ENCODE measurements around the gene GP9.

GP9 gene

GRCh38 chr3:129030611-129031010 is 30.0 kb upstream of the GP9 start:
- no peak for DNase-seq

DNA sequence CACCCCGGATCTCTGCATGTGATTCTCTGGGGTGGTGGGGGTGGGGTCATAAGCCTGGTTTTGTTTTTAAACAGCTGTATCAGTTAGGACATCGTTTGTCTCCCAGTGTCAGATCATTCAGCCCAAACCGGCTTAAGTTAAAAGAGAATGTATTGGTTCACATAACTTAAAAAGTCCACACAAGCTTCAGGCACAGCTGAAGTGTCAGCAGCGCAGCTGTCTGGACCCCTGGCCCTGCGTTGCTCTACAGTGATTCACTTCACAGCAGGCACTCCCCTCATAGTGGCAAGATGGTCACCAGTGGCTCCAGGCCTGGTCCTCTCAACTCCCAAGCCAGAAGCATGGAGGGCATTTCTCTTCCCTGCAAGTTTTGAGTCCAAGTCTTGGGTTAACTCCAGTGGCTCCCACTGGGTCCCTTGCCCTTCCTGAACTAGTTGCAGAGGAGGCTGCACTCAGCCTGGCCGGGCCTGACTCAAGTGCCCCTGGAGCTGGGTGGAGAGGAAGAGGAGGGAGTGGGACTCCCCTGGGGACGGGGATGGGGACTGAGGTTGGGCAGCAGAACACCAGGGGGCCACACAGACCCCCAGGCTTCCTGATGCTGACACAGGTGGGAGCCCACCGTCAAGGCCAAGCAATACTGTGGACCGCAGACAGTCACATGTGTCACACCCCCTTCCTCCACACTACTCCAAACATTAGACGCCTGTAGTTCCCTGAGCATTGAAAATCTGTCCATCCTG is 28.9 kb upstream of the GP9 start:
- DNase-seq, result no peak

DNA sequence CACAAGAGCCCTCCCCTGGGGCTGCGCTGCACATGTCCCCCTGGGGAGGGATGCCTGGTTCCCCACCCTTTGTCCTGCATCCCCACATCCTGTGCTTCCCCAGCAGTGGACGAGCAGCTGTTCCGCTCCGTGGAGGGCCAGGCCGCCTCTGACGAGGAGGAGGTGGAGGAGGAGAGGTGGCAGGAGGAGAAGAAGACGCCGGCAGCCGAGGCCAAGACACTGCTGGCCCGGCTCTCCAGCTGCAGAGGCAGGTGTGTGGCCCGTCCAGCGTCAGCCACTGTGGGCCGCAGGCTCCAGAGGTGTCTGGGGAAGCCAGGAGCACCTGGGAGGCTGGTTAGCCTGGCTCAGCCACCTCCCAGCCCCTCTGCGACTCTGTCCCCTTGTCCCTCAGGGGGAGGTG is 27.9 kb upstream of the GP9 start:
- DNase-seq, result no peak

- DNase-seq, result no peak
These were observed 27.4 kb upstream of the GP9 start for GRCh38 chr3:129033151-129033550.

DNA sequence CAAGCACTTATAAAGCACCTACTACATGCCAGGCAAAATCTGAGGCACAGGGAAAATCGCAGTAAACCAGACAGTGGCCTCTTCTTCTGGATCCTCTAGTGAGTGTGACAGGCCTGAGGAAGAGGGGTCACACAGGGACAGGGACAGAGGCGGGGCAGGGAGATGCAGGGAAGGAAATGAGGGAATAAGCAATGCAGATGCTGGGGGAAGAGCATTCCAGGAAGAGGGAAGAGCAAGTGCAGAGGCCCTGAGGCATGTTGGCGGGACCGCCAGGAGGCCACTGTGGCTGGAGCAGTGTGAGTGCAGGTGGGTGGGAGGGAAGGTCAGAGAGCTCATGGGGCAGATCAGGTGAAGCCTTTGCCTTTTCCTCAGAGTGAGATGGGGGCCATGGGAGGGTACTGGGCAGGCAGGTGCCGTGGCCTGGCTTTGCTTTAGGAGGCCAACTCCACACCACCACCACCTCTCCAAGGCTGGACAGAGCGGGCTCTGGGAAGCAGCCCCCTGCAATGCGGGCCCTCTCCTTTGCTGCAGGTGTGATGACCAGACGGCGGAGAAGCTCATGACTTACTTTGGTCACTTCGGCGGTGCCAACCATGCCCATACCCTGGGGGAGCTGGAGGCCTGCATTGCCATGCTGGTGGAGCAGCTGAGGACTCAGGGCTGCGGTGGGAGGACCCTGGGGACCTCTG is 26.8 kb upstream of the GP9 start:
- DNase-seq, result no peak

GRCh38 chr3:129034642-129035041 is 25.9 kb upstream of the GP9 start:
- no peak for DNase-seq

- no peak for DNase-seq
These were observed 25.0 kb upstream of the GP9 start for GRCh38 chr3:129035360-129036221.

- no peak for DNase-seq
These were observed 24.1 kb upstream of the GP9 start for GRCh38 chr3:129036222-129037092.

DNA sequence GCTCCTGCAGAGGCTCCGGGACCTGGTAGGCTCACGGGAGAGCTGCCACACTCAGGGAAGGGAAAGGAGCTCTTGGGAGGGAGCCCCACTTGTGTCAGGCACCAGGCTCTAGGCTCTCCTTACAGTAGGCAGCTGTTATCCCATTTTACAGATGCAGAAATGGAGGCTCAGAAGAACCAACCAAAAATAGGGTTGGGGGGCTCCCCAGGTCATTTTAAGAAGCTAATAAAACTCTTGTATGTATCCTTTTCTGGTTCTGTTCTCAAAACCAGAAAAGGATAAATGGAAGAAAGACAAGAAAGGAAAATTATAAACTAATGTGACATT is 23.5 kb upstream of the GP9 start:
- DNase-seq, result no peak

GRCh38 chr3:129038121-129038855 is 22.3 kb upstream of the GP9 start:
- no peak for DNase-seq

DNA sequence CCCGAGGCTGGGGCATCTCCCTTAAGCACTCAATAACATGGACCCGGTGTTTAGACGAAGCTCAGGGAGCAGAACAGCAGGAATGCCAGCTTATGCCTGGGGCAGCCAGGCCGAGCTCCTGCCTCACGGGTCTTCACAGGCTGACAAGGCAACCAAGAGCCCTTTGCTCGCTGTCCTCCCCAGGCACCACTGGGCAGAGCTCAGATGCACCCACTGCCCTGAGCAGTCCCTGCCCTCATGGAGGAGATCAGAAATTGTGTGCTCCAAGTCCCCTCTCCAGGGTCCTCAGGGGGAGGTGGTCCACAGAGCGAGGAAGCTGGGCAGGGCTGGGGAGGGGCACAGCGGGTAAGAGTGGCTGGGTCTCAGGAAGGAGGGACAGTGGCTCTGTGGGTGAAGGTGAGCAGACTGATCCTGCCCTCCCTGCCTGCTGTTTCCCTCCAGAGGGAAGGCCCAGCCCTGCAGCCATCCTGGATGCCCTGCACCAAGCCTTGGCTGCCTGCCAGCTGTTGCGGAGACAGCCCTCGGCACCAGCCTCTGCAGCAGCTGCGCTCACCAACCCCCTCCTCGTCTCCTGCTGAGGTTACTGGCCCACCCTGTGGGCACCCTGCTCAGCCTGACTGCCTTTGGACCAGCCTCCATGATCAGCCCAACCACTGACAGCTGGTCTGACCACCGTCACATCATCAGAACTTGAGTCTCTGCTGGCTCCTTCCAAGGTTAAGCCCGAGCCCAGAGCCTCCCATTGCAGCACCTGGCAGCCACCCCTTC is 21.1 kb upstream of the GP9 start:
- DNase-seq, result no peak

GRCh38 chr3:129040039-129040336 is 20.6 kb upstream of the GP9 start:
- no peak for DNase-seq

GRCh38 chr3:129040579-129041300 is 19.8 kb upstream of the GP9 start:
- DNase-seq, result no peak

DNA sequence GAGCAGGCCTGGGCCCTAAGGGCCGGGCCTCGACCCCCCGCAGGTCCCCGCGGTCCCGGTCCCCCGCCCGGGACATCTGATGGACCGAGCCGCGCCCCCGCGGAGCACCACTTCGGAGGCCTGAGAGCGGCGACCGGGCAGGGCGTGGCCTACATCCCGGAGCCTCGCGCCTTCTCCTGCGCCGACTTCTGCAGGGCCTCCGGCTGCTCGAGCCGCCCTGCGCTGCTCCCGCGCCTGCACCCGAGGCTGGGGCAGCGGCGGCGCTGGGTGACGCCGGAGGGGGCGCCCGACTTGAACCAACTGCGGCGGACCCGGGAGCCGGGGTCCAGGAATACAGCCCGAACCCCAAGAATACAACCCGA is 14.9 kb upstream of the GP9 start:
- no peak for DNase-seq

- no peak for DNase-seq
These were observed 14.4 kb upstream of the GP9 start for GRCh38 chr3:129046037-129046731.

DNA sequence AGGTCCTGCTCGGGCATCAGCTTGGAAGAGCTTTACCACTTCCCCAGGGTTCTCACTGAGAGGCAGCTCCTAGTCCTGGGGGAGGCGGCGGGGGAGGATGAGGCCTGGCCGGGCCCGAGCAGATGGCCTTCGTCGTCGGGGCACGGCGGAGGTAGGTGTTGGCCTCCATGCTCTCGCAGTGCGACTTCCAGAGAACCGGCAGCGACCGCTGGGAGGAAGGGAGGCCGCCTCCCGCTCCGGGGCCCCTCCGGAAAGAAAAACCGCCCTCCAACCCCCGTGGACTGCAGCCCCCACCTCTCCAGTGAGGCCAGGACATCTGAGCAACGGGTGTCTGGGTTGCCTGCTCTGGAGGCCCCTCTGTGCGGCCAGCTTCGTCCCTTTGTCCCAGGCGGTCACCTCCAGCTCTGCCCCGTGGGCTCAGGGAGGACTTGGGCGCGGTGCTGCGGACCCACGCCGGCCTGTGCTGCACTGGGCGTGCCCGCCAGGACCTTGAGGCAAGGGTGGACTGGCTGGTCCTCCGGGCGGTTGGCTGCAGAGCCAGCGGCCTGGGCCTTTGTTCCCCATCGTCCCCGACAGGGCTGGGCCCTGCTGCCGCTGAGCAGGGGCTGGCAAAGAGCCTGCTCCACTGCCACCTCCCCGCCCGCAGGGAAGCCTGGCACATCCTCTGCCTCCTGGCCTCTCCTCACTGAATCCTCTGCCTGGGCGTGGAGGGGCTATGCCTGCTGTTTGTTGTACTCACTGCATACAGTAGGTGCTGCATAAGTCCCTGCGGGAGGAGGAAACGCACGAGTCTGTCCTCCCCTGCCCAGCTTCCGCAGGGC is 13.6 kb upstream of the GP9 start:
- no peak for DNase-seq

- no peak for DNase-seq
These were observed 13.1 kb upstream of the GP9 start for GRCh38 chr3:129047553-129047839.

DNA sequence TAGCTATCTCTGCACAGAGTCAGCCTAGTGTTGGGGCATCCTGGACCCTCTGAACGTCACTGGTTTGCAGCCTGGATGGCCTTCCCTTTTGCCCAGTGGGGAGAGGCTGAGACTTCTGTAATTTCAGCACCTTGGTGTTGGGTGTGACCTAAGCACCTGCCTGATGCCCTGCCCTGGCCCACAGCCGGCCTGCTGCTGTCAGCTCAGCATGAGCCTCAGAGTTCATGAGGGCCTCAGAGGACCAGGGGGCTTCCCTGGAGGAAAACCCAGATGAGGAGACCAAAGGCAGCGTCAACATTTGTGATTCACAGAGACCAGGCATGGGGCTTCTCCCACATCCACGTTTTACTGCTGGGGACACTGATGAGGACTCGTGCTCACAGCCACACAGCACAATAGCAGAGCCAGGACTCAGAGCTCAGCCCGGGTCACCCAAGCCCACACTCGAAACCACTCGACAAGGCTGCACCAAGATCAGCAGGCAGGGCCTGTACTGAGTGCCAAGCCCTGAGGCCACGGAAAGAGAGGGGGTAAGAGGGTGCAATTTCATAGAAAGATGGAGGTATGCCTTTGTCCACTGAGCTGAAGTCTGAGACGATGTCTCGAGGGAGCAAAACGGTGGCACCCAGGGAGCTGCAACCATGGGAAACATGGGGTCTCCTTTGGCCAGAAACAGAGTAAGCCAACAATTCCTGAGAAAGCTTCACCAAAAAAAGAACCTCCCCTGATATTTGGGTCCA is 9.9 kb upstream of the GP9 start:
- DNase-seq, result no peak

- DNase-seq, result no peak
These were observed 8.7 kb upstream of the GP9 start for GRCh38 chr3:129051871-129052340.
